Measurements from ENCODE around the gene SDK1. TPM values are rescaled to one million over a fixed set of nuclear protein-coding genes. Genes with fewer than 3 reads are reported as not detected.

SDK1 gene
- total and polyA plus RNA-seq, 2 experiments from 2014 or later, result 4.1 to 16.5 TPM

DNA sequence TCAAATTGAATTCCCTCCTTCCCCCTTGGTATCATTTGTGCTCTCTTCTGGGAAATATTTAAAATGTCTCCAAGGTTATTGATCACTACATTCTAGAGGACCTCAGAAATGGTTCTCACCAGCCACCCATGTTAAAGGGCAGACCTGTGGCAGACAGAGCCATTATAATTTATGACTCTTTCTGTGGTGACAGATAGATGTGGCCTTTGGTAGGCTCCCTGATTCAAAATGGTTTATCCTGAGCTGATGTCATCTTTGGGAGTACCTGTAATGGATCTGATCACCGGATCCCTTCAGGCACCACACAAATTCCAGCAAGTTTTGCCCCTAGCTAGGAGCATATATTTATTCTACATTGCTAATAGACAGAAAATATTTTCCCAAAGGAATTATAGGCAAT lies 267.5 kb downstream of the SDK1 start:
- TF ChIP-seq, protein P1, sequence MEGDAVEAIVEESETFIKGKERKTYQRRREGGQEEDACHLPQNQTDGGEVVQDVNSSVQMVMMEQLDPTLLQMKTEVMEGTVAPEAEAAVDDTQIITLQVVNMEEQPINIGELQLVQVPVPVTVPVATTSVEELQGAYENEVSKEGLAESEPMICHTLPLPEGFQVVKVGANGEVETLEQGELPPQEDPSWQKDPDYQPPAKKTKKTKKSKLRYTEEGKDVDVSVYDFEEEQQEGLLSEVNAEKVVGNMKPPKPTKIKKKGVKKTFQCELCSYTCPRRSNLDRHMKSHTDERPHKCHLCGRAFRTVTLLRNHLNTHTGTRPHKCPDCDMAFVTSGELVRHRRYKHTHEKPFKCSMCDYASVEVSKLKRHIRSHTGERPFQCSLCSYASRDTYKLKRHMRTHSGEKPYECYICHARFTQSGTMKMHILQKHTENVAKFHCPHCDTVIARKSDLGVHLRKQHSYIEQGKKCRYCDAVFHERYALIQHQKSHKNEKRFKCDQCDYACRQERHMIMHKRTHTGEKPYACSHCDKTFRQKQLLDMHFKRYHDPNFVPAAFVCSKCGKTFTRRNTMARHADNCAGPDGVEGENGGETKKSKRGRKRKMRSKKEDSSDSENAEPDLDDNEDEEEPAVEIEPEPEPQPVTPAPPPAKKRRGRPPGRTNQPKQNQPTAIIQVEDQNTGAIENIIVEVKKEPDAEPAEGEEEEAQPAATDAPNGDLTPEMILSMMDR (IDR thresholded peaks at IDR 0.05; ENCODE audit: low read depth, low read length), result no peak

DNA sequence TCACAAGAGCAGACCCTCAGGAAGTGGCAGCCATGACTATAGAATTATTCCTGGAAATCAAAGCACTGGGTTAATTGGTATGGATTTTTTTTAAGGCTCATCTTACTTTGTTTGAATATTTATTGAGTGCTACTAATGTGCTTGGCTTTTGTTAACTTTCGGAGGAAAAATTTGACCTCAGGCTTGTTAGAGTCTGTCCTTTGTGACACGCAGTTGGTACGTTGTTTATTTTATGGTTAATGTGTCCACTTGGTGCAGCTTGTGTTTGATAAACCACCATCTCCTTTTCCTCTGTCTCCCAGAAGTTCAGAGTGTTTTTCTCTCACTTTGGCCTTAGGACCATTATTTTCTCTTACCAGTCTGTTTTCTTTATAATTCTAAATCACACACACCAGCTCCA lies 268.6 kb downstream of the SDK1 start:
- no peak for DNase-seq (ENCODE audit: low read depth in 1 of 2, low spot score in 1 of 2)
- Histone ChIP-seq H3K4me3 (no peak overlapping the region), H3K27ac (no peak overlapping the region), H3K9me3 (ENCODE audit: low read depth) (no peaks in the 10 kb centered on the region), H3K36me3 (no peaks in the 10 kb centered on the region), H3K27me3 (no peaks in the 10 kb centered on the region), H3K4me1 (ENCODE audit: low read depth) (no peaks in the 10 kb centered on the region)
- TF ChIP-seq, protein P1 (IDR thresholded peaks at IDR 0.05; ENCODE audit: low read depth, low read length), result no peak

More for the DNA sequence above, 267.5 kb downstream of the SDK1 start:
- Histone ChIP-seq H3K4me3 (no peak overlapping the region), H3K27ac (no peak overlapping the region), H3K27me3 (no peaks in the 10 kb centered on the region), H3K4me1 (ENCODE audit: low read depth) (no peaks in the 10 kb centered on the region), H3K9me3 (ENCODE audit: low read depth) (no peaks in the 10 kb centered on the region), H3K36me3 (no peaks in the 10 kb centered on the region)
- no peak for DNase-seq (ENCODE audit: low read depth in 1 of 2, low spot score in 1 of 2)

DNA sequence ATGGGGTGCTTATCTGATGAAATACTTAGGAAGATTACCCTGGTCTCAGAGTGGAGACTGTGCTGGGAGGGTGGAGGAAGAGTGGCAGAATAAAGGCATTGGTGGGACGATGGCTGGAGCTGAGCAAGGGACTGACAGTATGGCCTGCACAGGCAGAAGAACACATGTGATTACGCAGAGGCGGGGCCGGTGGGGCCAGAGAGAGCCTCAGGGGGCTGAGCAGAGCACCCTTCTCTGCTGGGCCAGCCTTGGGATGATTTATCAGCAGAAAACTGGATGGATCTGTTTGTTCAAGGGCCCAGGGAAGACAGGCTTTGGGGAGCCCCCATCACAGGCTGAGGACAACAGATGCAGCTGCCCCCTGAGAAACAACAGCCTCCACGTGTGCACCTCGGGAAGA lies 272.1 kb downstream of the SDK1 start:
- Histone ChIP-seq H3K36me3 (no peaks in the 10 kb centered on the region), H3K27ac (no peak overlapping the region), H3K4me3 (no peak overlapping the region), H3K4me1 (ENCODE audit: low read depth) (no peaks in the 10 kb centered on the region), H3K27me3 (no peaks in the 10 kb centered on the region), H3K9me3 (ENCODE audit: low read depth) (no peaks in the 10 kb centered on the region)
- TF ChIP-seq, protein P1 (IDR thresholded peaks at IDR 0.05; ENCODE audit: low read depth, low read length), result no peak
- no peak for DNase-seq (ENCODE audit: low read depth in 1 of 2, low spot score in 1 of 2)

DNA sequence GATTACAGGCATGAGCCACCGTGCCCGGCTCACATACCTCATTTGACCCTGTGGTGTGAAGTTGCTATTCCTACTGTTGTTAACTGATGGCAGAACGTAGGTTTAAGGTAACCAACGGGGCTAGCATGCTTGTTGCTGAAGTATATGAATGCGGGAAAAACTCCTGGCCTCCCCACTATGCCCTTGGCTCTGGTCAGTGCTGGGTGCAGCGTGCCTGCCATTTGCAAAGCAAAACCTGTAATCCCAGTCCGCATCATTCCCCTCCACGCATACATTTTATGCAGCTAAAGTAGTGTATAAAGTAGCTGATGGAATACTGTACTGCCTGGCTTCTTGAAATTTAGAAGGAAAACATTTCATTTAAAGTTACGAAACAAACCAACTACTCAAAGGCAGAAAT lies 273.3 kb downstream of the SDK1 start:
- TF ChIP-seq, protein P1 (IDR thresholded peaks at IDR 0.05; ENCODE audit: low read depth, low read length), result no peak
- Histone ChIP-seq H3K4me3 (no peak overlapping the region), H3K36me3 (no peaks in the 10 kb centered on the region), H3K27ac (no peak overlapping the region), H3K9me3 (ENCODE audit: low read depth) (no peaks in the 10 kb centered on the region), H3K27me3 (no peaks in the 10 kb centered on the region), H3K4me1 (ENCODE audit: low read depth) (no peaks in the 10 kb centered on the region)
- DNase-seq (ENCODE audit: low read depth in 1 of 2, low spot score in 1 of 2), result no peak

DNA sequence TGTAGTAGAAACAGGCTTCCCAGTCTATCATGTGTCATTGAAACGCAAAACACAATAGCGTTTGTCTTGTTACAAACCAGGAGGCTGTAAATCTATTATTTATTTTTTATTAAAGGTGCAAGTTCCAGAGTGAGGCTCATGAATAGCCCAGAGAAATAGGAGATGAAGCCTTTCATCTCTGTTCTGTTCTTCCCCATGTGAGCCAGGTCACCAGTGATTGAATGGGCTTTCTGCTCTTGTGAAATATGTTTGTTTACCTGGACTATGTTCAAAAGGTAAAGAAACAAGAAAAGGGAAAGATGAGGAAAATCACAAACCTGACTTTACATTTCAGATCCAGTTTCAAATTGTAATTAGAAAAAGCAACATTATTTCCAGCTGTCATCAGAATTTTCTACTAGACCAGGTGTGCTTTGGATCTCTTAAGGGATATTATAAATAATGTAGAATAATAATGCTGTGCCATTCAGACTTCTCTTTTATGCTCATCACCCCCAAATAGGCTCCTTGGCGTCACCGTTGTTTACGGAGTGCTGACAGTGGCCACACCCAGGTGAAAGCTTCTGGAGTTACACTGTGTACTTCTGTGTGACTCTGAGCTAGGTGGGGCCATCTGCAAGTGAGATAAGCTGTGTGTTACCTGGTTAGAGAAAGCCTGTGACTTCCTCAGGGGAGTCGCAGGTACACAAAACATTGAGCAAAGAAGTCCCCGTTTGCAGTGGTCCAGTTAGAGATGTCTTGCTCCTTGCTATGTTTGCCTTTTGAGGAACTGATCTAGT lies 274.9 kb downstream of the SDK1 start:
- no peaks in the 10 kb centered on the region for H3K36me3 ChIP-seq
- H3K9me3 ChIP-seq (ENCODE audit: low read depth), result no peaks in the 10 kb centered on the region
- H3K4me1 ChIP-seq (ENCODE audit: low read depth), result no peaks in the 10 kb centered on the region
- no peak for DNase-seq (ENCODE audit: low read depth in 1 of 2, low spot score in 1 of 2)
- H3K4me3 ChIP-seq, result no peak overlapping the region
- no peak overlapping the region for H3K27ac ChIP-seq
- H3K27me3 ChIP-seq, result no peaks in the 10 kb centered on the region
- TF ChIP-seq, protein P1 (IDR thresholded peaks at IDR 0.05; ENCODE audit: low read depth, low read length), result no peak
